ENCODE data around the gene GP1BB.

DNA sequence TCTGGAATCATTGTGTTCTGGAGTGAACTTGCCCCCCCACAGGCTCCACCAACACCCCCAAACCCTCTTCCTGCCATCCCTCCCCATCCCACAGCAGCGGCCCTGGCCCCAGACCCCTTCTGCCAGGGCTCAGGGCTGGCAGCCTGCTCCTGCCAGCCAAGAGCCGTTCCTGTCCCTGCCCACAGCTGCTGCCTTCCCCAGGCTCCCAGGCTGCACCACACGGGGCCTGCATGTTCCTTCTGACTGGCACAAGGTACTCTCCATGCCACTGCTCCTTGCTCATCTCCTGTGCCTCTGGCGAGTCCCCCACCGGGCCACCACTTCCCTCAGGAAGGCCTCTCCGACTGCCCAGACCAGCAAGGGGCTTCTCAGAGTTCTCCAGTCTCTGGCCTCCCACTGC, 4.9 kb downstream of the GP1BB start:
- no peak for TF ChIP-seq CTCF (IDR thresholded peaks at IDR 0.05; ENCODE audit: poor library complexity, severe bottlenecking)
- no peak for TF ChIP-seq EP300 (conservative IDR thresholded peaks at IDR 0.05; ENCODE audit: poor library complexity, severe bottlenecking)
- no peak for TF ChIP-seq POLR2AphosphoS5 (IDR thresholded peaks at IDR 0.05)
